Activated CD4-positive, alpha-beta T cell treated with anti-CD3 and anti-CD28 coated beads for 4 hours (primary cell): Measurements from ENCODE around the gene CADM2.

Experiments
- DNase-seq, 2 donors: peaks; one replicate each; pipeline ENCODE4 v3.0.0-alpha.2; 2020

The CADM2 gene

GRCh38 chr3:86046436-86047136, 1087.8 kb downstream of the CADM2 start:
- DNase-seq: no peak

DNA sequence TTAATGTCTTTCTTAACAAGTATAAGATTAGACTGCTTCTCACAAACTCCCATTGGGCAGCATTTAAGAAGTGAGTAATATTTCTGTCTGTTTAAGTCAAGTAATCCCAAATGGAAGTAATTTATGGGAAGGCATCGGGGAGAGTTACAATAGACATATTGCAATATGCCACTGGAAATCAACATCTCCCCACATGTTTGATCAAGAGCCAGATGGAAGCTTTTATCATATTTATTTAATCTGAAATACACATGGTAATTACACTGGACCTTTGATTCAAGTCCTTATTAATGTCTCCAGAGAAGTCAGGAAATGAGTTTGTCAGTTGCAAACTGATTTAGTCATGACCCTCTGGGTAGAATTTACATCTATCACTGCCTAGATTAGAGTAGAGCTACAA, 1088.4 kb downstream of the CADM2 start:
- no peak for DNase-seq

- DNase-seq: no peak
Observed at GRCh38 chr3:86051058-86051457, 1092.3 kb downstream of the CADM2 start.

DNA sequence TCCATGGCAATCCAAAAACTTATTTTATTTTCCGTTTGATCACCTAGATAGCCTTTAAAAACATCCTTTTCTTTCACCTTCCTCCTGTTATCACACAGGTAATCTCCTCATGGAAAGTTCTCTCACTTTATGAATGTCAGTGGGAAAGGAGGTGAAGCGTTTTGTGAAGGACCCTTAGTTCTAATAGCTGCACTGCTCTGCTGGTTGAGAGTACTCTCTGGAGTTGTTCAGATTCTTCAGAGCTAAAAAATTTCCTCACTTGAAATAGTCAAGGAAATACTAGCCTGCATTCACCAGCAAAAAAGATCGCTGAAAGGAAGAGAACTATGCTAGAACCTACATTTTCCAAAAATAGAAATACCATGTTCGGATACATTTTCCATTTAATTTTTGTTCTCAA, 1097.2 kb downstream of the CADM2 start:
- no peak for DNase-seq

DNA sequence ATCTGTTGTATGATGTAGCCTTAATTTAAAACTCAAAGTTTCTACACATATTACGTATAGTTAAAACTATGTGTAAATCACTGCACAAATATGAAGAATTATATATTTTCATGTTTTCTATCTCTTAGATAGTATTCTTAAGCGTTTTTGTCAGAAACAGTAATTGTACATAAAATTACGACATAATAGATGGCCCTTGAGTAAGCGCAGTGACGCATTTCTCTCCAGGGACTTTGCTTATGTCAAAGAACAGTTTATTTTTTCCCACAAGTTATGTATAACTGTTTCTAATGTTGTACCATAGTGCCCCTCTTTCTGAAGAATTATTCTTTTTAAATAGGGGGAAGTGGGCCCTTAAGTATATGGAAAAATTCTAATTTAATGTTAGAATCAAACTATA, 1098.2 kb downstream of the CADM2 start:
- DNase-seq: no peak

DNA sequence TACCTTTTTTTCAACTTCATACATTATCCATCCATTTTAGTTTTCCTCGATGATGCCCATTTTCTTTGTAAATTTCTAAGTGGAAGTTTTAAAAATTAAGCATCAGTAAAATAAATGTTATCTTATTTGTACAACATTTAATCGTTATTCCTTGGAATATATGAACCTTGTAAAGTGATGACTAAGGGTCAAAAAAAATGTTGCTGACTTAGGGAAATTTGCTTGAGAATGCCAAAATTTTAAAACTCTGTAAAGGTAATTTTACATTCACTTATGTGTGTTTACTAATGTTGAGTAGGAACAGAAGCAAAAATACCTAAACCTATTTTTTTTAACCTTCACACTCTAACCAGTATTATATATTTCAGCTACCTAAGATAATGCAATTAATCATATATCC, 1115.0 kb downstream of the CADM2 start:
- DNase-seq: no peak

DNA sequence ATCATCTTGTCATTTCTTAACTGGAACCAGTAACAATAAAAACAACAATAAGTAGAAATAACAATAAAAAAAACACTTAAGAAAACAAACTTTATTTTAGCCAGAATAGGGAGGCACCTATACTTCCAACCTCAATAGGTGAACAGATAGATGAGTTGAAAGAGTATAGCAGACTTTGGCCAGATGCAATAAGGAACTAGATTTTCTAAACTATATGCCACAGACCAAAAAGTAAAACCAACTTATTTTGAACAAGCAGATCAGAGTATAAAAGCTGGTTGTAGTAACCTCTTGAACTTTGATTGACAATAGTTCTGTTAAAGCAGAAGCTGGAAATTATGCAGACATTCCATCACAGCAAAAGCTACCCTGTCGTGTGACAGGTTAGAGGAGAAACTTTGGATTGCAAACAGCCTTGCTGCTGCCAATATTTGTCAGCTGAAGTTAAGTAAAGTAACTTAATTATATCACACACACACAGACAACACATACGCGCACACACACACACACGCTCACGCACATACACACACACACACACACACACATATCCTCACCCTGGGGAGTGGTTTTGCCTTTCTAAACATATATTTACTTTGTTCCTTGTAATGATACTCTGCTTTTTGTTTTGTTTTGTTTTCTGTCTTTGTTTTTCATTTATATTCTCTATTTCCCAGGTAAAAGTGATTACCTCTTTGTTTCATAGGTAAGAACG, 1128.5 kb downstream of the CADM2 start:
- DNase-seq: no peak

DNA sequence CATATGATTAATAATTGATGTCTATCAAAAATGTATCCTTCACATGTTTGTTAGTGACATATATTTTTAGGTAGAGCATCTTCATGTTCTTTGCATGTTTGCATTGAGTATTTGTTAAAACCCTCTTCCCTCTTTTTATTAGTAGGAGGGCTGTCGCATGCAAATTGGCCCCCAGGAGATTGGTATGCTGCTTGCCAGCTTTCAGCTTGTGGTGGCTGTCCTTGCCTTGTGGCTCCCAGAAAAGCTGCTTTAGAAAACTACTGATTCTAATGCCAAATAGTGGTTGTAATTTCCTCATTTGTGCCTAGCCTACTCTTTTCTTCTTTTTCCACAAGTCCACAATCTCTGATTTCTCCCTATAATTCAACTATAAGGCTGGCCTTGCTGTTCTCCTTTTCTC, 1145.4 kb downstream of the CADM2 start:
- DNase-seq: no peak

- no peak for DNase-seq
Observed at GRCh38 chr3:86109434-86109833, 1150.6 kb downstream of the CADM2 start.
